Esophagus mucosa (tissue), 1 donor: ENCODE results near the gene F2R. TPM values are rescaled to one million over a fixed set of nuclear protein-coding genes. Genes with fewer than 3 reads are reported as not detected.
A peak's percentile ranks its signal among the peaks of the same experiment; 100 is the strongest.

Source experiments
- ATAC-seq: fragments of 200-7000 bp; cut with Tn5 transposase; one replicate; pipeline ENCODE4 v1.9.1; 2020
- total RNA-seq: library from RNA; stranded (reverse); gene quantifications from one replicate; pipeline ENCODE4 v1.2.4, GENCODE V29; 2023
- donor health status: DM: yes; HTN: yes; CAD: no.

The F2R gene
- total RNA-seq, 1 donor from 2014 or later = 2.3 TPM

DNA sequence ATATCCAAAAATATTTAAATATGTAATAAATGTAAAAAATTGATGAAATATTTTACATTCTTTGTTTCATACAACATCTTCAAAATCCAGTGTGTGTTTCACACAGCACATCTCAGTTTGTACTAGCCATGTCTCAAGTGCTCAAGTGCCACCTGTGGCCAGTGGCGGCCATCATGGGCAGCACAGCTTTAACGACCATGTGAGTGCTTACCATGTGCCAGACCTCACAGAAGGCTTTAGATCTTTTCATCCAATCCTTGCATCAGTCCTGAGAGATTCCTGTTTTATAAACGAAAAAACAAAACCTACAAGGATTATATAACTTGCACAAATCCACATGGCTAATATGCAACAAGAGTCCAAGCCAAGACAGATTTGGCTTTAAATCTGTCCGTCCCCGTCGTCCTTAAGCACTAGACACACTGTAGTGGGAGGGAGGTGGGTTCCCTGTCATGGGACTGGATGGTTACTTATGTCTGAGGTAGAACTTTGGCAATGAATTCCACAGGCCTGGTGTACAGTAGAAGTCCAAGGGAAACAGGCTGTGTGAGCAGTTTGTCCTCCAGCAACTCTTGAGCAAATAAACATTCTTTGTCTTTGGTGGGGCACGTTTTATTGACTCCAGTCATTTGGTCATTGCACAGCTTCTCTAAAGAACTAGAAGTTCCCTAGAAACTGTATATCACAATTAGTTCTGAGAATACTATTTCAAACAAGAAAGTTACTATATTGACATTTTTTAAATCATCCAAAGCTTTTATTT lies 25.0 kb upstream of the F2R start:
- ATAC-seq = no peak

DNA sequence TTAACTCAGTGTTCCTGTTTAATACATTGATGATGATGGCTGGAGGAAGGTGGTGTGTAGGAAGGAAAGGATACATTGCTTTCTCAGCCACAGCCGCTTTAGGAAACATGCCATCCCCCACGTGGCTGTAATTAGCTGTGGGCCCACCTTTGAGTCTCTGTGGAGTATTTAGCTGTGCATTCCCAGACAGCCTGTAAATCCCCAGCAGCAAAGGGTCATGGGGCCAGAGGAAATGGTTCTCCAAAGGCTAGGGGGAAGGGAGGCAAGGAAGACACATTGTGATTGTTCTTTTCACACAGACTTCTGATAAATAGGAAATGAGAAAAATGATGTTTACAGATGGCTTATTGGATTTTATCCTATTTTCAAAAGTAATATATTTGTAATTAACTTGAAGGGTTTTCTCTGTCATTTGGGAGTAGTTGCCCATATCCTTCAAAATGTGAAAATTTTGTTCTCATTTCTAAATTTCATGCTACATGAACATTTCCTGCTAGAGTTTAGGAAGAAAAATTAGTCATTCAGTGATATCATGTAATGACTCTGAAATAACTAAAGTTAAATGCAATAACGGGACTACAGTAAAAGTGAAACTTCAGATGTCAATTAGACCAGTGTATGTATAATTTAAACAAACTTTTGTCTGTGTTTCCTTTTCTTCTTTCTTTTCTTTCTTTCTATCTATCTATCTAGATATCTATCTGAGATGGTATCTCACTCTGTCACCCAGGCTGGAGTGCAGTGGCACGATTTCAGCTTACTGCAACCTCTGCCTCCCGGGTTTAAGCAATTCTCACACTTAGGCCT lies 24.3 kb upstream of the F2R start:
- no peak for ATAC-seq

DNA sequence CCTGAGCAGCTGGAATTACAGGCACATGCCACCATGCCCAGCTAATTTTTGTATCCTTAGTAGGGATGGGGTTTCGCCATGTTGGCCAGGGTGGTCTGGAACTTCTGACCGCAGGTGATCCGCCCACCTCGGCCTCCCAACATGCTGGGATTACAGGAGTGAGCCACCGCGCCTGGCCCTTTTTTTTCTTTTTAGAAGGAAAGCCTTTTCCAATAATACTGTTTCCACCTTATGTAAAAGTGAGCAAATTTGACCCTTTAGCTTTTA lies 23.7 kb upstream of the F2R start:
- no peak for ATAC-seq

DNA sequence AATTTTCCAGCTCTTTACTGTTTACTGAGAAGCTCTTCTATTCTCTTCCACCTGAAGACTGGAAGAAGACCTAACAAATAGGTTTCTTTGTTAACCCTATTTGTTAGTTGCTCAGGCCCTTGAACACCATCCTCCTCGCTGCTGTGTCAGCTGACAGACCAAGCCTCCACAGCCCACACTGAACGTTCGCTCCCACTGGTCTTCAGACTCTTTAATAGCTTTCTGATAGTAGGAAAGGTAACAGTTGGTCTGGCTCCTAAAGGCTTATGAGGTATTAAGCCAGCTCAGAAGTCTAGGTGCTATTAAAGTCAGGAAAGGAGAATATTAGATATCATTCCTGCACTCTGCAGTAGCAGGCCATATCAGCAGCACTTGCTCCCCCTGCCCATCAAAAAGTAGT lies 23.3 kb upstream of the F2R start:
- no peak for ATAC-seq

DNA sequence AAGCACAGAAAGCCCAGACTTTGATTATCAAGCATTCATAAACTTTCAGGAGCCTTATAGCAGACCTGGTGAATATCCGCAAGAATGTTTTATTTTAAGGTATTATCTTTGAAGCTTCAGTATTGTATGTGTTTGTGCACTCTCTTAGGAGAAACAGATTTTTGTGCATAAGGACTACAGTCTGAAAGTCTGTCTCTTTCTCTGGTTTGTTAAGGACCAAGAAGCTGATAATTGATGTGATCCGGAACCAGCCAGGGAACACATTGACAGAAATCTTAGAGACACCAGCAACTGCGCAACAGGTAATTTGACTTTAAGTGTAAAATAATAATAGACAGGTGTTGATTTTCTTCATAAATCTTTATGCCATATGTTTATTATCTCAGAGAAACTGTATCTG lies 22.8 kb upstream of the F2R start:
- ATAC-seq = no peak

DNA sequence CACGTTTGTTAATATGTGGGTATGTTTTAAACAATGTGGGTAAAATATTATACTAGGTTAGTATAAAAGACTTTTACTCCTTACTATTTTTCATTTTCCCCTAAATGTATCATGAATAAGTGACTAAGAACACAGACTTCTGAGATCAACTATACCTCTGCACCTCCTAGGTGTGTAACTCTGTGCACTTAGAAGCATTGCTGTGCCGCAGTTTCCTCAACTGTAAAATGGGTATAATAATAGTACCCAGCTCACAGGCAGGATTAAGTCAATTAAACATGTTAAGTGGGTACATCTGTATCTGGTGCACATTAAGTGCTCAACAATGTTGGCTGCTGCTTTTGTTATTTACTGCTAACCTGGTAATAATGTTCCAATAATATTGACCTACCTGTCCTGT lies 21.6 kb upstream of the F2R start:
- ATAC-seq = no peak

DNA sequence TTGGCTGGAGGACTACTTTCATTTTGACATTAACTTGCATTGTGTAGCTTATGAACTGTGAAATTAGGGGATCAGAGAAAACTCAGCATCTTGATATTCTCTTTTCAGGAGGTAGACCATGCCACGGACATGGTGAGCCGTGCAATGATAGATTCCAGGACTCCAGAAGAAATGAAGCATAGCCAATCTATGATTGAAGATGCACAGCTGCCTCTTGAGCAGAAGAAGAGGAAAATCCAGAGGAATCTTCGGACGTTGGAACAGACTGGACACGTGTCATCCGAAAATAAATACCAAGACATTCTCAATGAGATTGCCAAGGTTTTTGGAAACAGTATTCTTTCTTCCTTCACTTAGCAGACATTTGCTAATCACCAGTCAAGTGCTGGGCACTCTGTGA lies 20.6 kb upstream of the F2R start:
- ATAC-seq = no peak

DNA sequence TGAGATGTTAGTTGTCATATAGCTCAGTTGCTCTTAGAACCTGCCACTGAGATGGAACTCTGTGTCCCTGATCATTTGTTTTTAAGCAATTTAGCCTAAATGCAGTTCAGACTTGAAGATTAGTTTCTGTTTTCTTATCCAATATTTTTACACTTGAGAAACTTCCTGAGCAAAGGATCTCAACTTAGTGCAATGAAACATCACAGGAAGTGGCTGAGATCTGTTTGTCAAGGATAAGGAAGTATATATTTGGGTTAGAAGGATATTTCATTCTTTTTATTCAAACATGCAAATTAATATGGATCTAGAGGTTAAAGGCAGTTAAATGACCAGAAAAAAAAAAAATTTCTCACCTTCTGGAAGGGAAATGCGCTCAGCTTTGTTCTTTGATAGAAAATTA lies 19.7 kb upstream of the F2R start:
- no peak for ATAC-seq

DNA sequence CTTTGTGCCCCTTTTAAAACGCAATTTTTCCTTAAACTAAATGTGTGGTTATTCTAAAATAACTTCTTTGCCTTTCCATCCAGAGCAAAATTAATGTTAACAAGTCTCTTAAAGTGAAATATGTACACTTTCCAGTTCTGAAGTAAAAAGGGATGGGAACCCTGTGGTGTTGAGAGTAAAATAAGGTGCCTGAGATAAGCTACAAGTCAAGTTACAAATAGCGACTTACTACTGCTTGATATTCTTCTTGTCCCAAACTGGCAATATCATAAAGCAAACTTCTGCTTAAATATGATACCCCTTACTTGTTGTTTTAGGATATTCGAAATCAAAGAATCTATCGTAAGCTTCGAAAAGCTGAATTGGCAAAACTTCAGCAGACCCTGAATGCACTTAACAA lies 18.3 kb upstream of the F2R start:
- ATAC-seq = no peak

DNA sequence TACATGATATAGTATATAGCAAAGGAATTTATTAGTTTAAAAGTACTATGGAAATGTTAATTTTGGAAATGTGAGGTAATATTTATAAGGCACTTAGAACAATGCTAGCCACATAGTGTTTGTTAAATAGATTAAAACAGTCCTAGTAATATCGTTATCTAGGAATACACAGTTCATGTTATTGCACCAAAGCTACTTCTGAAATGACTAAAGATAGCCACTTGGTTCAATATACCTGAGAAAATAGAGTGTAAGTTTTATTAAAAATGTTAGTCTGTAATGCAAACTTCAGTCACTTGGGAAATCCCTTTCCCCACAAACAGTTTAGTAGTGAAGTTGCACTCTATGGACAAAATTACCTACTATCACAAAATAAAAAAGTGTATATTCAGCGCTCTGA lies 15.4 kb upstream of the F2R start:
- ATAC-seq = no peak

DNA sequence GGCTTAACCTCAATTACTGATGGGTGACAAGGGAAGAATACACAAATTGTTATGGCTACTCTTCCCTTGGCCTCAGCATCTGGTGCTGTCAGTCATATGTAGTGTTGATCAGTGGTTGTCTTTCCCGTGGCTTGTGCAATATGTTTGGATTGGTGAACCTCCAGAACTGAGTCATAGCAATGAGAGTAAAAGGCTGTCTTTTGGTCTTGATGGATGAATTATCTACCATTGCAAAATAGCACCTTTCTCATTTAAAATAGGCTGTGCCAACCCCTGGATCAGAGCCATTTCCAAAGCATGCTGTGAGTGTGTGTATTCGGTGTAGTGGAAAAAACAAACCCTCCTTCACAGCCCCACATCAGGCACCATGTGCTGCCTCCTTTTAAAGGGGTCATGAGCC lies 14.6 kb upstream of the F2R start:
- ATAC-seq = peak; percentile 93

DNA sequence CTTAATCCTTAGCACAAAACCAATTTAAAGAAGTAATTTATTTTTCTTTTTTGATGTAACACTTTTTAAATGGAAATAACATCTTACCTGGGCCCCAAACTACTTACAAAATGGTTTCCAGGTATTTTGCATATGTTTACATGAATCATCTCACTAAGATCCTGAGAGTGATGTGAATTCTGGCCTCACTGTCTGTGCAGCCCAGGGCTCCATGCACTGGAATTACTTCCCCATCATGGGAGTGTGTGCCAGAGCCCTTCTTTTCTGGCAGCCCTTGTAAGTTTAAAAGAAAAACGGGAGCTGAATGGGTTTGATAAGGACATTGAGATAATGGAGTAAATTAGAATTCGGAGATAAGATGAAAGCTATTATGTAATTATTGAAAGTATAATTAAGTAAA lies 12.2 kb upstream of the F2R start:
- ATAC-seq = peak; percentile 42

DNA sequence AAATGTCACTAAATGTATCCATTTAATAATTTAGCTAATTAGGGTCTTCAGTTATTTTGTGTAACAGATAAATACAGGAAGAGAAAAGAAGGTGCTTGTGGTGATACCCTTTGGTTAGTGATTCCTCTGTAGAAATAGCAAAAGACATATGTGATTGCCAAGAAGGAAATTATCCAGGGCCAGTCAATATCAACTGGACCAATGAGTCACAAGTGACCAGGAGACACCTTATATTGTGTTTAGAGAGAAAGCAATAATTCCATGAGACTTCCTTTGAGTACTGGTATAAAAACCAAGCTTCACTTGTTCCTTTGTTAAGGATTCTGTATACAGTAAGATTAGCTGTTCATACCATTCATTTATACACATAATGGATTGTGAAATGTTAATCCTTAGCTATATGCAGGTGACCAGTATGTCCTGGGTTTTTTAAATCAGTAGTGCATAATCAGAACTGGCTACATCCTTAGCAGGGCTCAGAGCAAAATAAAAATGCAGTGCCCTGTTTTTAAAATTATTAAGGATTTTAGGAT lies 11.7 kb upstream of the F2R start:
- ATAC-seq = peak; percentile 76

DNA sequence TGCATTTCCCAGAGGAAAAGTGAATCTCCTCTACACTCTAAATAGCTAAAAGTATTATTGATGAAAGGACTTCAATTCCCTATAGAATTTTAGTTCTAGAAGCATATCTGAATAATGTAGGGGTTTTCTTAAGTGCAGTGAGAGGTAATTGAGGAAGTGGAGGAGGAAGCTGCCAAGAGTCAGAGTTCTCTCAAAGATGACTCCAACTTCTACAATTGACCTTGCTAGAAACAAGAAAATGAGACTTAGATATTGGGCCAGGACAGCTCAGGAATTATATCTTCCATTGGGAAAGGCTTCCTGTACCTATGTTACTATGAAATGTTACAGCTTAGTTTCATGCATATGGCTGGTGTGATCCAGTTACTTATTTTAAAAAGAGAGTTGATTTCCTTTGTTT lies 10.4 kb upstream of the F2R start:
- no peak for ATAC-seq

DNA sequence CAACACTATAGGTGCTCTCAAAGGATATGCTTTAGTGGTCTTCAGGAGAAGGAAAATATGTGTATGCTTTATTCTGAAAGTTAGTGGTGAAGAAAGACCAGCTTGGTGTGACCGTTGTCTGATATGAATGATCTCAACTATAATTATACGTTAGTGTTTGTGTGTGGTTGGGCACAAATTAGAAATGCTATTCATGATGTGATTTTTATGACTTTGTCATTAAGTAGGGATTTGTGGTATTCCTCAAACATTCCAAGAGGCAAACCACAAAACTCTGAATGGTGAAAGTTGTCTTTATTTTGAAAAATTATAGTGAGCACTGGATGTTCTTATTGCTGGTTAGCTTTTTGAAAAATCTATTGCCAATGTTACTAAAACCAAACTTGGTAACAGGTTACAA lies 6.2 kb upstream of the F2R start:
- no peak for ATAC-seq

DNA sequence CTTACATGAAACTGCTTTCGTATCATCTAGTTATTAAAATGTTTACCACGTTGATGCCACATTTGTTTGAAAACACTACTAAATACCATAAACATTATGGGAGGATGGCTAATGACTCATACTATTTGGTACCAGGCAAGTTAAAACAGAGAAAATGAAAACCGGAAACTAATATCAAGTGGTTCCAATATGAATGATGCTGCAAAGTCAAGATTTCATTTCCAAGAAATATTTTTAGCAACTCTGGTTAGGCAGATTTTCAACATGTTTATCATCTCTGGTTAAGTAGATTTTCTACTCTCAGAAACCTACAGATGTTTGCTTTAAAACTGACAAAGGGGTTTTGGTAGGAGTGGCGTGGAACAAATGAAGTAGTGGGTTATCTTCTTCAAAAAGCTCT lies 4.9 kb upstream of the F2R start:
- ATAC-seq = peak; percentile 43

DNA sequence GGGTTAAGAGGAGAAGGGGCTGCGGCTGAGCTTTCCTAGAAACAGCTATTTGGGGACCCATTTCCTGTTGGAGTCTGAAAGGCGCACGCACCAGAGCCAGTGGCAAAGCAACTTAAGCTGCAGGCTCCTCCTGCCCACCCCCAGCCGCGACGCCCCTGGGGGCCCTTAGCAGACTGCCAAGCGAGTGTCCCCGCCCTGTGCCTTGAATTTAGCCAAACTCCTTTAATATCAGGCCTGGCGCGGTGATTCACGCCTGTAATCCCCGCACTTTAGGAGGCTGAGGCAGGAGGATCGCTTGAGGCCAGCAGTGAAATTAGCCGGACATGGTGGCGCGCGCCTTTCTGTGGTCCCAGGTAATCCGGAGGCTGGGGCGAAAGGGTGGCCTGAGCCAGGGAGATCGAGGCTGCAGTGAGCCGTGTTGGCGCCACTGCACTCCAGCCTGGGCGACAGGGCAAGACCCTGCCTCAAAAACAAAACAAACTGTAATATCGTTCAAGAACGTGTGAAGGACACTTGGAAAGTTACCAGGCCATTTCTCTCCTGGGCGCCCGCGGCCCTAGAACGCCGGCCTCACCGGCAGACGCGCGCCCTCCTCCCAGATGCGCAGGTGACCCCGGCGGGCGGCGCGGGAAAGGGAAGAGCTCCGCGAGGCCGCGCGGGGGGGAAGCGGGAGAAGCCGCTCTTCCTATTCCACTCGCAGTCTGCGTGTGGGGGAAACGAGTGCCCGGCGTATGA lies 1.0 kb upstream of the F2R start:
- ATAC-seq = no peak

DNA sequence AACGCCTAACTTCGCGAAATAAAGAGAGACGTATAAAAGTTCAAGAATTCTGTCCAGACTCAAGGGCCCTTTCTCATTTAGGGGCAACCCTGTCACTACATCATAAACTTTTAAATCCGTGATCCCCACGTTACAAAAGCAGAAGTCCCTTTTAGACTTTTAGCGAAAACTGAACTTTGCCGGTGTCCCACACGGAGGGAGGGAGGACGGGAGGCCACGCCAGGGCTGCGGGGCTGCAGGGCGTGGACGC lies 515 bp upstream of the F2R start:
- no peak for ATAC-seq

DNA sequence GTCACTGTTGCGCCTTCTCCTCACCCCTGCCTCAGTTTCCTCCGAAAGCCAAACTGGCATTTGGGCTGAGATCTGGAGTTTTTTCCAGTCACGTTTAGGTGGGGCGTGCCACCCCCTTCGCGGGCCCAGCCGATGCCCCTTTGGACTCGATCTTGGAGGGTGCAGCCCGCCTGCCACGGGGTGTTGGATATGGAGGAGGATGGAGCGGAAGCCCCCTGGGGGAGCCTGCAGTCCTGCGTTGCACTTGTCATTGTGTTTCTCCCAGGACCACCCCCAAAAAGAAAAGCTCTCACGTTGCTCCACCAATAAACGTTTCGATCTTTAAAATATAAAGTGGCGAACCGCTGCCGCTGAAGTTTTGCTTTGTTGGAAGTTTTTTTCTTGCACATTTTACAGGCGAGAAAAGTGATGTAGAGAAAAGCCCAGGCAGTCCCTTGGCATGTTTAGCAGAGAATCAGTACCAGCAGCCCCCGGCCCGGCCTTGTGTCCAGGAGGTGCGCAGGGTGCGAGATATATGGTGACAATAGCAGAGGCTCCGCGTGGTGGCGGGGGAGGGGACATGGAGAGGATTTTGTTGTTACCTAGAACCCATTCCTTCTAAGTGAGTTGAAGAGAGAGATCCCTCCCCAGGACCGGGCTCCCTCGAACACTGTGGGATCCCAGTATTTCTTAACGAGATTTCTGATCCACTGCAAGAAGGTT lies 681 bp downstream of the F2R start:
- ATAC-seq = no peak

DNA sequence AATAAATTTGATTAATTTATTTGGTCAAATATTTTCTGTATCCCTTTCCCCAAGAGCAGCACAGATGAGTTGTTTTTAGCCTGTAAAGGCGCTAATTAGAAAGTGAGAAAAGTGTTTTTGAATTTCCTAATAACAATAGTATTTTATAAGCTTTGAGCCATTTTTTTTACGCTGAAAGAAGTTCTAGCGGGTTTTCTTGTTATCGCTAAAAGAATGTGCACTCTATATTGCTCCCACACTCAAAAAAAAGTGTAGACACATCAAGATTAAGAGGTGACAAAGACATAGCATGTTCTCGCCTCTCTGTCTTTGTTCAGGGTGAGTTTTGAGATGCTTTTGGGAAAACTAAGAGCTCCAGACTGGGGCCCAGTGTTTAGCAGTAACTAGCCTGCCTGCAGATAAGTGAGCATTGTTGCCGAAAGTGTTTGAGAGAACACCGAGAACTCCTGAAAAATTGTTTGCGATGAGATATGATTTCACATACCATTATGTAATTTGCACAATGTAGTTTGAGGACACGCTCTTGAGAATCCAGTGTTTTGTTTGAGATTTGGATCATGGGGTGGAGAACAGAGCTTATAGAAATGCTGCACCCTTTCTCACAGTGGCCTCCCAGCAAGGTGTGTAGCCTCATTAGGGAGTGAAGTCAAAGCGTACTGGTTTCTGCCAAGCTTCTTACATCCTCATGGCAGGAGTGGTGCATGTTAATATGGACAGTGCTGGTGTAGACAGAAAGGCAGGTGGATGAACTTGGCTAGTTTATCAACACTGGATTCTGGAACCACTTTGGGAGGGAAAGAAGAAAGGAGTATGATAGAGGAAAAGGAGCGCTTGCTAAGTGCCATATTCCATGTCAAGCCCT lies 1.5 kb downstream of the F2R start:
- no peak for ATAC-seq

DNA sequence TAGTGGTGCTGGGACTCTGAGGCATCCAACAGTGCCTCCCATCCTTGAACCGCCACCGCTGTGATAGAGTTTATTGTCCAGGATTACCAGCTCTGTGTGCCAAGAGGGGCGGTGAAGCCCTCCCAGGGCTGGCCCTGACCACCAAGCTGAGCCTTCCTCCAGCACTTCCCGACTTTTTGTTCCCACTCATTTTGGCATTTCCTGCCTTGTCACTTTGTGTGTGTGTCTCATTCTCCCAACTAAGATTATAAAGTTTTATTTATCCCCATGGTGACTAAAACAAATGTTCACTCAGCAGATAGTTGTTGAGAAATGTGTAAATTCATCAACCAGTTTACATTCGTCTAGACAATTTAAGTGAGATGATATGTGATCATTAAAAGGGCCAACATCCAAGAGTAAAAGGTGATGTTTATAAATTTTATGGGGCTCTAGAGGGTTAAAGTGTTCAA lies 2.5 kb downstream of the F2R start:
- no peak for ATAC-seq

DNA sequence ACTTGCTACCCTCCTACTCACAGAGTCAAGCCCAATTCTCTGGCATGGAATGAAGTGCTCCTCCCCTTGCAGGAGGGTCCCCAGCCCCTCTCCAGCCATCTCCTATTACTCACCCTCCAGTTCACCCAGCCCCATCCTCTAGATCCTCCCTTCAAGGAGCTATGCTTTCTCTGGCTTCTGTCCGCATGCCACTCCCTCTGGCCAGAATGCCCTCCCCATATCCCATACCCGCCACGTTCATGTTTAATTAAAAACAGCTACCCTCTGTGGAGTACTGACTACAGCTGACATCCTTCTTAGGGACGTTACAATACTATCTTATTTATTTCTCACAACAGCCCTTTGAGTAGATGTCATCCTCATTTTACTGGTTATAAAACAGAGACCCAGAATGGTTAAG lies 3.0 kb downstream of the F2R start:
- ATAC-seq = no peak
